GM12878 (cell line): ENCODE data around the gene MND1. TPM values are rescaled to one million over a fixed set of nuclear protein-coding genes. Genes with fewer than 3 reads are reported as not detected.

Experiments used
- ATAC-seq: fragments of 200-7000 bp; cut with Tn5 transposase; 3 replicates; pipeline ENCODE4 v1.9.1; 2020; ENCODE audit warnings: mild to moderate bottlenecking, moderate library complexity
- BruUV-seq: library from RNA; stranded (reverse); fragments of 400-500 nt; replicated peaks from 2 replicates; lab custom pipeline; 2021; lab: Mats Ljungman, UMichigan
- CTCF ChIA-PET: fragments of 300-600 bp; sonication (Branson Sonifier 250); formaldehyde crosslinking; extraction: SDS; loops from one replicate; lab custom pipeline; 2021; ENCODE audit warnings: inconsistent platforms; lab: Yijun Ruan, JAX
- POLR2A ChIA-PET: fragments of 350-600 bp; formaldehyde crosslinking; extraction: SDS; loops from one replicate; lab custom pipeline; 2021; ENCODE audit warnings: inconsistent platforms; lab: Charles Lee
- RAD21 ChIA-PET: fragments of 300-600 bp; sonication (Branson Sonifier 250); formaldehyde crosslinking; loops from one replicate; lab custom pipeline; 2023; ENCODE audit warnings: antibody characterized with exemption; ENCODE audit not compliant: unreplicated experiment; lab: Charles Lee
- SMC1A ChIA-PET: fragments of 300-600 bp; sonication (Branson Sonifier 250); formaldehyde crosslinking; loops from one replicate; lab custom pipeline; 2023; ENCODE audit not compliant: unreplicated experiment, uncharacterized antibody; lab: Charles Lee
- DNase-seq: peaks from one replicate; pipeline ENCODE4 v3.0.0-alpha.2; 2011; ENCODE audit warnings: low read depth, low spot score
- FAIRE-seq: peaks from 3 replicates; lab custom pipeline; 2011; peaks lifted over from hg19 to GRCh38; lab: Jason Lieb, UNC
- H2AFZ ChIP-seq: 2 replicates; pipeline ENCODE4 v1.6.0; 2011; ENCODE audit warnings: low read depth, low read length, control low read depth; ENCODE audit not compliant: control insufficient read depth
- H3K27ac ChIP-seq: 2 replicates; pipeline ENCODE4 v1.5.1; 2011; ENCODE audit warnings: control low read depth; ENCODE audit not compliant: control insufficient read depth, insufficient read depth
- H3K27me3 ChIP-seq, 2 experiments: replicated peaks in 1 of 2; 2 replicates each; pipeline versions ENCODE4 v1.6.0 to v1.6.1; 2011; ENCODE audit warnings: low read length in 1 of 2; ENCODE audit not compliant: control insufficient read depth in 2 of 2, insufficient read depth in 2 of 2
- H3K36me3 ChIP-seq, 2 experiments: 2 replicates each; pipeline ENCODE4 v1.5.1; 2011; ENCODE audit warnings: low read length in 1 of 2; ENCODE audit not compliant: control insufficient read depth in 2 of 2, insufficient read depth in 2 of 2
- H3K4me1 ChIP-seq: 2 replicates; pipeline ENCODE4 v1.6.1; 2011; ENCODE audit warnings: mild to moderate bottlenecking, low read length, moderate library complexity, mixed read lengths; ENCODE audit not compliant: control insufficient read depth, insufficient read depth
- H3K4me2 ChIP-seq: 2 replicates; pipeline ENCODE4 v1.6.0; 2011; ENCODE audit warnings: control low read depth; ENCODE audit not compliant: control insufficient read depth, insufficient read depth
- H3K4me3 ChIP-seq: fragments of 200-600 bp; sonication (generic); 2 replicates; pipeline ENCODE4 v1.5.1; 2016
- H3K79me2 ChIP-seq: 2 replicates; pipeline ENCODE4 v1.6.0; 2011; ENCODE audit warnings: low read length; ENCODE audit not compliant: control insufficient read depth, insufficient read depth
- H3K9ac ChIP-seq: 2 replicates; pipeline ENCODE4 v1.8.0; 2011; ENCODE audit warnings: low read length, control low read depth, mixed read lengths; ENCODE audit not compliant: control insufficient read depth, insufficient read depth
- H3K9me3 ChIP-seq: replicated peaks from 3 replicates; pipeline ENCODE4 v1.5.1; 2011; ENCODE audit warnings: mild to moderate bottlenecking, low read length; ENCODE audit not compliant: control insufficient read depth, insufficient read depth
- H4K20me1 ChIP-seq: 2 replicates; pipeline ENCODE4 v1.6.0; 2011; ENCODE audit not compliant: control insufficient read depth, insufficient read depth
- RAD21 ChIP-seq: IDR thresholded peaks from 2 replicates; pipeline ENCODE4 v1.6.1; 2011; ENCODE audit warnings: mild to moderate bottlenecking, low read depth, low read length, moderate library complexity; ENCODE audit not compliant: insufficient read depth
- RBBP5 ChIP-seq: fragments of 200-600 bp; sonication (generic); conservative IDR thresholded peaks from 2 replicates; pipeline ENCODE4 v1.6.1; 2016
- SIX5 ChIP-seq: IDR thresholded peaks from 2 replicates; pipeline ENCODE4 v1.6.1; 2011; ENCODE audit warnings: mild to moderate bottlenecking, low read depth, low read length, moderate library complexity; ENCODE audit not compliant: severe bottlenecking
- SMARCA5 ChIP-seq: fragments of 450-650 bp; IDR thresholded peaks from 2 replicates; pipeline ENCODE4 v1.6.1; 2017; ENCODE audit warnings: mild to moderate bottlenecking
- STAT1 ChIP-seq: fragments of 450-650 bp; conservative IDR thresholded peaks from 2 replicates; pipeline ENCODE4 v1.6.1; 2014; ENCODE audit warnings: antibody characterized with exemption, mild to moderate bottlenecking
- SUPT20H ChIP-seq: IDR thresholded peaks from 2 replicates; pipeline ENCODE4 v1.6.1; 2011; ENCODE audit warnings: low read depth, mild to moderate bottlenecking, low read length, moderate library complexity, borderline replicate concordance; ENCODE audit not compliant: control insufficient read depth
- ZBED1 ChIP-seq: IDR thresholded peaks from 2 replicates; pipeline ENCODE4 v1.6.1; 2016; ENCODE audit warnings: borderline replicate concordance
- ZNF207 ChIP-seq: fragments of 450-650 bp; IDR thresholded peaks from 2 replicates; pipeline ENCODE4 v1.6.1; 2014; ENCODE audit warnings: antibody characterized with exemption, mild to moderate bottlenecking, borderline replicate concordance
- WGBS: methylation state at CpG from one replicate; pipeline ENCODE4 v1.1.6; 2016; ENCODE audit warnings: low lambda C conversion rate; ENCODE audit not compliant: insufficient replicate concordance, insufficient coverage; ENCODE audit errors: missing lambda C conversion rate; 5-methylcytosine and 5-hydroxymethylcytosine counted together
- in situ Hi-C: fragments of 300-500 bp; cut with MboI; formaldehyde crosslinking; loops from 9 replicates; pipeline ENCODE4 v1.14.3; 2018; ENCODE audit warnings: mixed read lengths
- intact Hi-C: fragments of 100-400 bp; cut with micrococcal nuclease; formaldehyde crosslinking; loops from one replicate; pipeline ENCODE4 v1.14.2; 2022; ENCODE audit not compliant: unreplicated experiment
- polyA plus RNA-seq, 11 experiments: library from polyadenylated mRNA; depleted of rRNA in 4 of 11; unstranded in 6 of 11; stranded (reverse) in 5 of 11; fragments of >200 nt; fragmentation: Nextera tagmentation in 4 of 11; fragmentation: Illumina TruSeq in 1 of 11; extraction: Ambion mirVana in 4 of 11; extraction: Trizol in 1 of 11; gene quantifications; 1 replicate in 1 of 11; 2 replicates in 10 of 11; pipeline versions ENCODE4 v1.2.1 to v1.2.3, GENCODE V29; 2011 to 2016; ENCODE audit warnings: inconsistent platforms in 2 of 11, missing spikeins in 2 of 11, low read depth in 1 of 11
- total RNA-seq, 4 experiments: library from RNA; depleted of rRNA in 3 of 4; stranded (reverse); fragments of >200 nt in 3 of 4; fragmentation: Illumina TruSeq in 1 of 4; extraction: Trizol in 1 of 4; gene quantifications; 2 replicates each; pipeline versions ENCODE4 v1.2.1 to v1.2.3, GENCODE V29; 2013 to 2021
- TF ChIP-seq, protein P1 (sequence below): IDR thresholded peaks from 2 replicates; pipeline ENCODE4 v1.6.1; 2011; ENCODE audit warnings: low read depth, mild to moderate bottlenecking, low read length, moderate library complexity, borderline replicate concordance; ENCODE audit errors: extremely low read depth

The MND1 gene
- total and polyA plus RNA-seq, 10 of the 15 experiments (the other 5 are each of a cell fraction or from before 2014, with no cell fraction given), result 17.7 to 58.1 (median 47.3) TPM

DNA sequence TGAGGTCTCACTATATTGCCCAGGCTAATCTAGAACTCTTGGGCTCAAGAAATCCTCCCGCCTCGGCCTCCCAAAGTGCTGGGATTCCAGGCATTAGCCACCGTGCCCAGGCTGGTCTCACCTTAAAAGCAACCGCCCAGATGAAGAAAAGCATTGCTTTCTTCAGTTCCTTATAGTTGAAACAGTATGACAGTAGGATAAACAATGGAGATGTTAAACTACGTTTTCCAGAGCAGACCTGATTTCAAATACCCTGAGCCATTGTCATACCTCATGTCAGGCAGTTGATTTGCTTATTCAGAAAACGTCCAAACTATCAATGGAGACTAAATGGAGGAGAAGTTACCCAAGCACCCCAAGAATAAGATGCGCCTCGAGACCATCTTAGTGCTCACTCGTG is 95.3 kb downstream of the MND1 start:
- RAD21 ChIA-PET, result interaction anchor here (0.7 to 4.5 kb wide), 8 partner anchors 27 to 1110 kb away, joined by 3 to 65 read pairs (median 4); partner anchors contain the start of genes PLRG1 and TMEM131L
- POLR2A ChIA-PET, result interaction anchor here (1.0 to 1.6 kb wide), 2 partner anchors 9 to 28 kb away, joined by 6 to 14 read pairs; no protein-coding TSS in a partner anchor
- SMC1A ChIA-PET, result interaction anchor here (1.6 to 3.5 kb wide), 5 partner anchors 13 to 94 kb away, joined by 3 to 46 read pairs (median 10); partner anchors contain the start of gene TMEM131L
- Histone ChIP-seq H3K4me3 (peak overlapping the region; percentile 49; the same call in 1 of the 2 replicates), H3K4me2 (peak overlapping the region; percentile 82), H3K9ac (peak overlapping the region; percentile 39; the same call in 1 of the 2 replicates), H3K9me3 (no peaks in the 10 kb centered on the region), H4K20me1 (no peaks in the 10 kb centered on the region), H3K4me1 (peaks cover 33% of the 10 kb centered on the region), H2AFZ (peak overlapping the region; percentile 40), H3K79me2 (peaks cover 1% of the 10 kb centered on the region; the same call in 1 of the 2 replicates), H3K27ac (peak overlapping the region; percentile 80), H3K27me3 (no peaks in the 10 kb centered on the region), H3K36me3 (no peaks in the 10 kb centered on the region)
- ATAC-seq, result peak; percentile 44
- peak; percentile 23 for FAIRE-seq
- no peak for TF ChIP-seq SIX5
- TF ChIP-seq RAD21, result no peak
- TF ChIP-seq SMARCA5, result 0 out of 2 replicates have a peak, but pooled peaks have one; percentile 35
- TF ChIP-seq STAT1, result no peak
- TF ChIP-seq SUPT20H, result no peak
- TF ChIP-seq, protein P1, sequence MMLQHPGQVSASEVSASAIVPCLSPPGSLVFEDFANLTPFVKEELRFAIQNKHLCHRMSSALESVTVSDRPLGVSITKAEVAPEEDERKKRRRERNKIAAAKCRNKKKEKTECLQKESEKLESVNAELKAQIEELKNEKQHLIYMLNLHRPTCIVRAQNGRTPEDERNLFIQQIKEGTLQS, result no peak
- no peak for TF ChIP-seq RBBP5
- peak; percentile 20; the same call in 1 of the 2 replicates for TF ChIP-seq ZNF207
- TF ChIP-seq ZBED1, result no peak
- no peak for DNase-seq
- in situ Hi-C loops, result loop anchor here (5.0 kb wide), 1 partner anchor 132 kb away; no protein-coding TSS in a partner anchor
- CTCF ChIA-PET, result interaction anchor here (1.7 to 2.4 kb wide), 2 partner anchors 27 to 135 kb away, joined by 7 to 18 read pairs; partner anchors contain the start of gene TMEM131L
- WGBS, result 12% methylated on average over 9 of the region's 9 CpGs
- intact Hi-C loops, result loop anchor here (1.0 kb wide), 1 partner anchor 27 kb away; no protein-coding TSS in a partner anchor
- BruUV-seq, result no TSS peak
